NCI-H1694 treated with DMSO at 0.1 percent for 48 hours (cell line): ENCODE data around the gene PC.
"Not testable (repeated sequence)": the region's sequence is repeated elsewhere in the genome, so short reads cannot be mapped to it uniquely, and the experiment has no call there.

Experiments used
- DNase-seq: peaks from one replicate; lab custom pipeline; 2025; lab: John Stamatoyannopoulos, UW

Gene PC

GRCh38 chr11:66840317-66841091 lies 117.7 kb downstream of the PC start:
- DNase-seq = no peak

GRCh38 chr11:66835768-66836405 lies 122.3 kb downstream of the PC start:
- no peak for DNase-seq

GRCh38 chr11:66834943-66835342 lies 123.2 kb downstream of the PC start:
- DNase-seq = no peak

- no peak for DNase-seq
Observed at GRCh38 chr11:66834539-66834845, 123.7 kb downstream of the PC start.

GRCh38 chr11:66824573-66824972 lies 133.6 kb downstream of the PC start:
- not testable (repeated sequence) for DNase-seq

GRCh38 chr11:66823700-66824099 lies 134.5 kb downstream of the PC start:
- no peak for DNase-seq

- DNase-seq = no peak
Observed at GRCh38 chr11:66820901-66821300, 137.3 kb downstream of the PC start.

GRCh38 chr11:66820381-66820780 lies 137.8 kb downstream of the PC start:
- no peak for DNase-seq

GRCh38 chr11:66818231-66818955 lies 139.8 kb downstream of the PC start:
- no peak for DNase-seq

- no peak for DNase-seq
Observed at GRCh38 chr11:66815646-66816045, 142.5 kb downstream of the PC start.

GRCh38 chr11:66814678-66815077 lies 143.5 kb downstream of the PC start:
- DNase-seq = no peak

- no peak for DNase-seq
Observed at GRCh38 chr11:66810576-66811185, 147.5 kb downstream of the PC start.

- no peak for DNase-seq
Observed at GRCh38 chr11:66809592-66809991, 148.6 kb downstream of the PC start.

GRCh38 chr11:66800720-66801428 lies 157.3 kb downstream of the PC start:
- no peak for DNase-seq

- DNase-seq = not testable (repeated sequence)
Observed at GRCh38 chr11:66799815-66800214, 158.4 kb downstream of the PC start.
